ENCODE data around the gene MAN1A2.

- no peak for TF ChIP-seq CTCF (IDR thresholded peaks at IDR 0.05)
- no peak for TF ChIP-seq POLR2AphosphoS5 (IDR thresholded peaks at IDR 0.05)
Measured at GRCh38 chr1:117540532-117540931, 173.3 kb downstream of the MAN1A2 start.

All from prostate gland (tissue), 2 donors.